T-cell (primary cell): ENCODE results near the gene CHST14. TPM values are rescaled to one million over a fixed set of nuclear protein-coding genes. Genes with fewer than 3 reads are reported as not detected.

Experiments used
- ATAC-seq, 4 experiments: fragments of 200-7000 bp in 3 of 4; fragments of 150-1000 bp in 1 of 4; cut with Tn5 transposase; replicated peaks in 1 of 4; 1 replicate in 3 of 4; 2 replicates in 1 of 4; pipeline ENCODE4 v1.10.0; 2021; ENCODE audit warnings: moderate library complexity in 3 of 4, mild to moderate bottlenecking in 2 of 4, moderate number of reproducible peaks in 1 of 4
- CTCF ChIA-PET, 2 donors: fragments of 300-600 bp; sonication (Branson Sonifier 250); formaldehyde crosslinking; loops; one replicate each; lab custom pipeline; 2022; ENCODE audit warnings: antibody characterized with exemption in 2 of 2; lab: Charles Lee
- POLR2A ChIA-PET, 2 donors: fragments of 300-600 bp; sonication (Branson Sonifier 250); formaldehyde crosslinking; loops; one replicate each; lab custom pipeline; 2022; ENCODE audit warnings: antibody characterized with exemption in 2 of 2; lab: Charles Lee
- DNase-seq, 35 experiments: peaks; one replicate each; pipeline versions ENCODE4 v3.0.0 to v3.0.0-alpha.2; 2013 to 2023
- H3K27ac ChIP-seq: one replicate; pipeline ENCODE4 v1.5.1; 2013; ENCODE audit warnings: low read length
- H3K27me3 ChIP-seq, 2 experiments: replicated peaks in 1 of 2; 1 replicate in 1 of 2; 2 replicates in 1 of 2; pipeline versions ENCODE4 v1.6.1 to v1.7.0; 2013; ENCODE audit warnings: low read length in 1 of 2, mixed read lengths in 1 of 2; ENCODE audit not compliant: control insufficient read depth in 2 of 2, insufficient read depth in 2 of 2; ENCODE audit errors: extremely low read depth in 1 of 2
- H3K36me3 ChIP-seq, 2 donors: 1 replicate in 1 of 2; 2 replicates in 1 of 2; pipeline versions ENCODE4 v1.6.1 to v1.7.0; 2013; ENCODE audit warnings: low read length in 1 of 2; ENCODE audit not compliant: control insufficient read depth in 2 of 2, insufficient read depth in 1 of 2; ENCODE audit errors: extremely low read depth in 1 of 2
- H3K4me1 ChIP-seq, 2 experiments: 1 replicate in 1 of 2; 2 replicates in 1 of 2; pipeline versions ENCODE4 v1.6.1 to v1.7.0; 2013; ENCODE audit warnings: low read length in 2 of 2, mixed read lengths in 1 of 2; ENCODE audit not compliant: insufficient read depth in 2 of 2, control insufficient read depth in 1 of 2; ENCODE audit errors: extremely low read depth in 1 of 2
- H3K4me3 ChIP-seq, 2 donors: 1 replicate in 1 of 2; 2 replicates in 1 of 2; pipeline versions ENCODE4 v1.5.1 to v1.7.0; 2013; ENCODE audit warnings: mild to moderate bottlenecking in 2 of 2, low read length in 1 of 2, moderate library complexity in 1 of 2; ENCODE audit not compliant: control insufficient read depth in 1 of 2; ENCODE audit errors: extremely low read depth in 1 of 2
- H3K9me3 ChIP-seq: 2 replicates; pipeline ENCODE4 v1.7.0; 2013
- H3K27ac Mint-ChIP-seq, 2 donors: one replicate each; pipeline ENCODE4 v1.8.0; 2020 to 2021; ENCODE audit warnings: mild to moderate bottlenecking in 2 of 2, mixed read lengths in 2 of 2
- H3K27me3 Mint-ChIP-seq, 2 donors: one replicate each; pipeline ENCODE4 v1.8.0; 2021 to 2022; ENCODE audit warnings: mixed read lengths in 2 of 2
- H3K36me3 Mint-ChIP-seq: one replicate; pipeline ENCODE4 v1.8.0; 2021; ENCODE audit warnings: mixed read lengths
- H3K4me1 Mint-ChIP-seq, 3 donors: one replicate each; pipeline ENCODE4 v1.8.0; 2020 to 2022; ENCODE audit warnings: mixed read lengths in 3 of 3, mild to moderate bottlenecking in 1 of 3
- H3K4me3 Mint-ChIP-seq, 3 donors: one replicate each; pipeline ENCODE4 v1.8.0; 2020 to 2022; ENCODE audit warnings: mild to moderate bottlenecking in 3 of 3, mixed read lengths in 3 of 3, moderate library complexity in 3 of 3
- H3K9me3 Mint-ChIP-seq, 3 donors: one replicate each; pipeline ENCODE4 v1.8.0; 2020 to 2022; ENCODE audit warnings: mixed read lengths in 3 of 3
- WGBS: methylation state at CpG from one replicate; pipeline ENCODE4 v1.1.5; 2013; ENCODE audit warnings: missing lambda C conversion rate; ENCODE audit not compliant: insufficient coverage; 5-methylcytosine and 5-hydroxymethylcytosine counted together
- total RNA-seq, 35 experiments: library from RNA in 6 of 35; stranded (reverse) in 6 of 35; fragments of 120-200 nt in 1 of 35; gene quantifications; one replicate each; pipeline versions ENCODE4 v1.2.1 to v1.2.4 and lab custom pipeline; 2013 to 2026

The CHST14 gene
- total RNA-seq, 5 donors from 2014 or later (not counting 1 experiment from before 2014, with no cell fraction given): 5.8 to 13.3 (median 9.9) TPM

- peak overlapping the region; percentile 1 to 39 (median 21) for H3K4me3 Mint-ChIP-seq
- H3K27ac Mint-ChIP-seq: peak overlapping the region; percentile 50 to 60
- Histone ChIP-seq H3K36me3 (no peaks in the 10 kb centered on the region), H3K27me3 (peaks cover 0 to 13% of the 10 kb centered on the region in 2 experiments), H3K27ac (no peak overlapping the region), H3K4me1 (peaks cover 0 to 7% of the 10 kb centered on the region in 2 experiments), H3K9me3 (no peaks in the 10 kb centered on the region), H3K4me3 (peak overlapping the region in 1 of 2 donors; percentile 6)
- peak in 4 of 35 experiments; percentile 12 to 48 (median 21) for DNase-seq
- no peaks in the 10 kb centered on the region for H3K36me3 Mint-ChIP-seq
- ChIA-PET POLR2A (no interaction called here), CTCF (no interaction called here)
- no peaks in the 10 kb centered on the region for H3K27me3 Mint-ChIP-seq
- H3K4me1 Mint-ChIP-seq: peaks cover 16 to 18% (median 17%) of the 10 kb centered on the region in 3 donors
- WGBS: 45% methylated on average over 5 of the region's 8 CpGs
- H3K9me3 Mint-ChIP-seq: no peaks in the 10 kb centered on the region
- ATAC-seq: peak; percentile 62 to 90 (median 81)
Measured at GRCh38 chr15:40493089-40493840, 22.5 kb downstream of the CHST14 start.

- H3K9me3 Mint-ChIP-seq: no peaks in the 10 kb centered on the region
- peaks cover 0 to 7% of the 10 kb centered on the region in 2 experiments for H3K4me1 ChIP-seq
- no peak overlapping the region for H3K4me3 ChIP-seq
- H3K27ac Mint-ChIP-seq: no peak overlapping the region
- POLR2A ChIA-PET: no interaction called here
- H3K4me3 Mint-ChIP-seq: no peak overlapping the region
- H3K36me3 ChIP-seq: no peaks in the 10 kb centered on the region
- no peaks in the 10 kb centered on the region for H3K9me3 ChIP-seq
- peaks cover 16 to 18% (median 17%) of the 10 kb centered on the region in 3 donors for H3K4me1 Mint-ChIP-seq
- CTCF ChIA-PET: no interaction called here
- WGBS: 93% methylated on average over 1 of the region's 2 CpGs
- H3K36me3 Mint-ChIP-seq: no peaks in the 10 kb centered on the region
- peaks cover 0 to 5% of the 10 kb centered on the region in 2 experiments for H3K27me3 ChIP-seq
- no peak overlapping the region for H3K27ac ChIP-seq
- H3K27me3 Mint-ChIP-seq: peaks cover 0 to 7% of the 10 kb centered on the region in 2 donors
- DNase-seq: no peak
- no peak for ATAC-seq
Measured at GRCh38 chr15:40495516-40495915, 24.7 kb downstream of the CHST14 start.

- no peak for DNase-seq
- no peaks in the 10 kb centered on the region for H3K9me3 ChIP-seq
- no CpG with 5 or more reads among the region's 5 CpGs for WGBS
- Mint-ChIP-seq H3K4me1 (peaks cover 9 to 13% (median 10%) of the 10 kb centered on the region in 3 donors), H3K27ac (no peak overlapping the region), H3K36me3 (no peaks in the 10 kb centered on the region), H3K27me3 (peaks cover 10 to 17% of the 10 kb centered on the region in 2 donors), H3K4me3 (no peak overlapping the region), H3K9me3 (no peaks in the 10 kb centered on the region)
- H3K27ac ChIP-seq: no peak overlapping the region
- peaks cover 0 to 7% of the 10 kb centered on the region in 2 experiments for H3K27me3 ChIP-seq
- POLR2A ChIA-PET: no interaction called here
- H3K36me3 ChIP-seq: no peaks in the 10 kb centered on the region
- ATAC-seq: no peak
- CTCF ChIA-PET: no interaction called here
- H3K4me1 ChIP-seq: peaks cover 0 to 3% of the 10 kb centered on the region in 2 experiments
- H3K4me3 ChIP-seq: no peak overlapping the region
Measured at GRCh38 chr15:40498418-40498817, 27.6 kb downstream of the CHST14 start.

- no peak for ATAC-seq
- Histone ChIP-seq H3K36me3 (no peaks in the 10 kb centered on the region), H3K4me1 (peaks cover 0 to 2% of the 10 kb centered on the region in 2 experiments), H3K27ac (no peak overlapping the region), H3K9me3 (no peaks in the 10 kb centered on the region), H3K4me3 (no peak overlapping the region), H3K27me3 (peaks cover 0 to 11% of the 10 kb centered on the region in 2 experiments)
- no peak for DNase-seq
- H3K4me1 Mint-ChIP-seq: peaks cover 5 to 8% (median 5%) of the 10 kb centered on the region in 3 donors
- 73% methylated on average over 3 of the region's 4 CpGs for WGBS
- ChIA-PET POLR2A (interaction anchor here in 1 of 2 donors (0.6 kb wide), 1 partner anchor 148 kb away, joined by 6 read pairs; no protein-coding TSS in a partner anchor), CTCF (no interaction called here)
- no peaks in the 10 kb centered on the region for H3K9me3 Mint-ChIP-seq
- no peaks in the 10 kb centered on the region for H3K36me3 Mint-ChIP-seq
- no peak overlapping the region for H3K4me3 Mint-ChIP-seq
- H3K27ac Mint-ChIP-seq: no peak overlapping the region
- H3K27me3 Mint-ChIP-seq: peaks cover 14 to 22% of the 10 kb centered on the region in 2 donors
Measured at GRCh38 chr15:40498891-40499290, 28.1 kb downstream of the CHST14 start.

GRCh38 chr15:40499931-40500330, 29.1 kb downstream of the CHST14 start:
- H3K9me3 ChIP-seq: no peaks in the 10 kb centered on the region
- no peaks in the 10 kb centered on the region for H3K4me1 ChIP-seq
- no peak overlapping the region for H3K4me3 ChIP-seq
- Mint-ChIP-seq H3K27ac (no peak overlapping the region), H3K4me1 (no peaks in the 10 kb centered on the region), H3K9me3 (no peaks in the 10 kb centered on the region), H3K36me3 (no peaks in the 10 kb centered on the region), H3K27me3 (peaks cover 14 to 29% of the 10 kb centered on the region in 2 donors), H3K4me3 (no peak overlapping the region)
- ATAC-seq (no peak), DNase-seq (no peak)
- H3K27me3 ChIP-seq: peaks cover 0 to 15% of the 10 kb centered on the region in 2 experiments
- no peaks in the 10 kb centered on the region for H3K36me3 ChIP-seq
- H3K27ac ChIP-seq: no peak overlapping the region
- no CpG with 5 or more reads among the region's 4 CpGs for WGBS
- ChIA-PET POLR2A (no interaction called here), CTCF (no interaction called here)

- CTCF ChIA-PET: no interaction called here
- H3K27ac Mint-ChIP-seq: no peak overlapping the region
Measured at GRCh38 chr15:40500568-40501330, 30.0 kb downstream of the CHST14 start.

More at GRCh38 chr15:40500568-40501330, 30.0 kb downstream of the CHST14 start:
- Histone ChIP-seq H3K36me3 (no peaks in the 10 kb centered on the region), H3K4me1 (no peaks in the 10 kb centered on the region), H3K27ac (no peak overlapping the region), H3K4me3 (no peak overlapping the region), H3K27me3 (peaks cover 0 to 19% of the 10 kb centered on the region in 2 experiments), H3K9me3 (no peaks in the 10 kb centered on the region)
- Mint-ChIP-seq H3K4me1 (no peaks in the 10 kb centered on the region), H3K9me3 (no peaks in the 10 kb centered on the region), H3K27me3 (peaks cover 14 to 32% of the 10 kb centered on the region in 2 donors), H3K4me3 (no peak overlapping the region), H3K36me3 (no peaks in the 10 kb centered on the region)
- POLR2A ChIA-PET: no interaction called here
- ATAC-seq: no peak
- whole genome bisulfite sequencing: 92% methylated on average over 2 of the region's 4 CpGs
- DNase-seq: no peak
